Stimulated activated CD4-positive, alpha-beta T cell treated with anti-CD3 and anti-CD28 coated beads, Interleukin-15, amount 100 ng/mL, for 24 hours (primary cell): Measurements from ENCODE around the gene ARFGAP1.

Source experiments
- DNase-seq: peaks from one replicate; pipeline ENCODE4 v3.0.0-alpha.2; 2020

Gene ARFGAP1

DNA sequence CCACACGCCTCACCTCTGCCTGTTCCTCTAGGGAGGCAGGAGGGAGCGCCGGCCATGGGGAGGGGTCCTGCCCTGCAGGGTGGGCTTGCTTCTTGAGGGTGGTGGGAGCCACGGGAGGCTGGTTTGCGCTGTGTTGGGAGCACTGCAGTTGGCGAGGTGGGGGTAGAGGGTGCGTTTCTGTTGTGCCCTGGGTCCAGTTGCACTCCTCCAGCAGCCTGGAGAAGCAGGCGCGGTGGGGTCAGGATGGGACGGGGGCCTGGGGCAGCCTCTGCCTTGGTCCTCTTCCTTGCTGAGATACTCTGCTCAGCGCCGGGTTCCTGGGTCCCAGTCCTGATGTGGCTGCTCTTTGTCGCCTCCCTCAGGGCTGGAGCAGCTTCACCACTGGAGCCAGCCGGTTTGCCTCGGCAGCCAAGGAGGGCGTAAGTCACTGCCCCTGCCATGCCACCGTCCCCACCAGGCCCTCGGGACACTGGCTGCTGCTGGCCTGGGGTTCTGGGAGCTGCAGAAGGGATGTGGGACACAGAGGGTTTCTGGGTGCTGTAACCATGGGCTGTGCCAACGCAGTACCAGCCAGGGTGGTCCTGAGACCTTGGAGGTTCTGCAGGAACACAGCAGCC is 8.4 kb downstream of the ARFGAP1 start:
- no peak for DNase-seq

DNA sequence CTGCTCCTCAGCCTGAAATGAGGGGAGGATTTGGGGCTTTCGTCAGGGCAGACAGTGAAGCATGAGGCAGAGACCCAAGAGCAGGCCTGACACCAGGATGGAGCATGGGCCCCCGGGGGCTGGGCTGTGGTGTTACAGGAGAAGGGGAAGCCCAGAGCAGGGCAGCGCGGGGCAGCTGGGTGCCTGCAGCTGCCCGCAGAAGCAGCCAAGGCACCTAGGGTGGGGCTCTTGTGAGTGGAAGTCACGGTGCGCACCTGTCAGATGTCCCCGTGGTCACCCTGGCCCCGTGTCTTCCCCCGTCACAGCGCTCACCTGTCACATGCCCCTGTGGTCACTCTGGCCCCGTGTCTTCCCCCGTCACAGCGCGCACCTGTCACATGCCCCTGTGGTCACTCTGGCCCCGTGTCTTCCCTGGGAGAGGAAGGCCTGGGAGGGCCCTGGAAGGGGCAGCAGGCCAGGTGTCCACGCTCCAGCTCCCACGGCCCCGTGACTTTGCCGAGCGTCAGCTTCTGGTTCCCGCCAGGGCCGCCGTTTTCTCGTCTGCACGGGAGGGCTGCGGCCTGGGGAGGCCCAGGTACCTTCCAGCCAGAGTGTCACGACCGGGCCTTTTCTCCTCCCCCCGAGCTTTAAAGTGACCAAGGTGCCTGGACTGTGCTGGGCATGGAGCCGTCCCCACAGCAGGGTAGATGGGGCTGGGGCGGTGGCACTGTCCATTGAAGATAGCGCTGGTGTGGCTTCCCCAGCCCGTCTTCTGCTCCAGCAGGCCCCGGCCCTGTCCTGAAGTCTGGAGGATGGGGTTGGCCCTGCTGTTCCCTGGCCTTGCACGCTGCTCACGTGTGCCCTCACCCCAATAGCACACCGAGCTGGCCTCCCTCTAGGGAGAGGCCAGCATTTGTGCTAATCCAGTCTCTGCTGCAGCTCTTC is 9.4 kb downstream of the ARFGAP1 start:
- DNase-seq = no peak

DNA sequence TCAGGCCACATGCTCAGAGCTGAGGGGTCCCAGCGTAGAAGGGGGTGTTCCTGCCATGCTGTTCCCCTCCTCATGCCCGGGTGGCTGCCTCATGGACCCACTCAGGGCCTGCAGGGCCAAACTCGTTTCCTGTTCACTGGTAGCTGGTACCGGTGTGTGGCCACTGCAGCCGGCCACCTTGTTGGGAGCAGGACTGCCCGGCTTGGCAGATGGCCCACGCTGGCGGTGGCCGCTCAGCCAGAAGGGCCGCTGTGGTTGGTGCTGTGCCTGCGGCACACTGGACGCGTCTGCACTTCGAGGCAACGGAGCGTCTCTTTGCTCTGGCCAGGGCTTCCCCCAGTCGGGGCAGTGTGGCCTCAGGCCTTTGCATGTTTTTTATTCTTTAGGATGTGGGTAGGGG is 10.3 kb downstream of the ARFGAP1 start:
- no peak for DNase-seq

DNA sequence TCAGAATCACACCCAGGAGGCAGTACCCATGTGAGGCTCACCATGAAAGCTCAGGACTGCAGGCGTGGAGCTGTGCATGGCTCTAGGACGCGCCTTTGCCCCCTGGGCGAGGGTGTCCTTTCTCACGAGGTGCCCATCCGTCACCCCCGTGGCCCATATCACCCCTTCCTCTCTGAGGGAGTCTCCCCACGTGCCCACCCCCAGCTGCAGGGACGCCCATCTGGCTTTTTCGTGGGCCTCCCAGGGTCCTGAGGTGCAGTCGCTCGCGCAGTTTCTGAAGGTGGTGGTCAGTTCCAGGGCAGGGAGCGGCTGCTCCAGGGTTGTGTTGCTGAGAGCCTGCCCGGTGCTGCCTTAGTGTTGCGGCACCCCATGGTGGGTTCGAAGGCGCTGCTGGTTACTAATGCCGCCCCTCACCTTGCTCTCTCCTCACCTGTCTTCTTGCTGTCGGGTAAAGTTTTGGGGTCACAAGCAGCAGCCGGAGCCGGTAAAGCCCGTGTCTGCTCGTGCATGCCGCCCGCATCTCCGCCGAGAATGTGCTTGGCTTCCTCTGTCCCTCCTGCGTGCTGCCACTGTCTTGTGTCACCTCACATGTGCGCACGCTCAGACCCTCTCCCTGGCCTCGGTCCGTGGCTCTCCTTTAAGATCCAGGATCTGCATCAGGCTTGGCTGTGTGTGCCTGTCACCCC is 10.9 kb downstream of the ARFGAP1 start:
- no peak for DNase-seq

DNA sequence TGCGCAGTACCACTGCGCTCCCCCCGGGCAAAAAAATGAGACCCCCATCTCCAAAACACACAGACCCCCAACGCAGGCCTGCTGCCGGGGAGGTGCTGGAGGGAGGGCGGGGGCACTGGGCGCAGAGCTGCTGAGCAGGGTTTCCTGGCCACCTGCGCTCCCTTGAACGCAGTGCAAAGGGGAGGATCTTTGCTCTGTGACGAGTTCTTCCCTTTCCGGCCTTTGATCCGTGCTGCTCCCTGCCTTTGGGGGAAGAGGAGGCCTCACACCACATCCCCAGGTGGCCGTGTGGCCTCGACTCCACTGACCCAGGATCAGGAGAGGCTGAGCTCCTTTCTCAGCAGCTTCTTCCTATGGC is 11.4 kb downstream of the ARFGAP1 start:
- DNase-seq = peak; percentile 34

DNA sequence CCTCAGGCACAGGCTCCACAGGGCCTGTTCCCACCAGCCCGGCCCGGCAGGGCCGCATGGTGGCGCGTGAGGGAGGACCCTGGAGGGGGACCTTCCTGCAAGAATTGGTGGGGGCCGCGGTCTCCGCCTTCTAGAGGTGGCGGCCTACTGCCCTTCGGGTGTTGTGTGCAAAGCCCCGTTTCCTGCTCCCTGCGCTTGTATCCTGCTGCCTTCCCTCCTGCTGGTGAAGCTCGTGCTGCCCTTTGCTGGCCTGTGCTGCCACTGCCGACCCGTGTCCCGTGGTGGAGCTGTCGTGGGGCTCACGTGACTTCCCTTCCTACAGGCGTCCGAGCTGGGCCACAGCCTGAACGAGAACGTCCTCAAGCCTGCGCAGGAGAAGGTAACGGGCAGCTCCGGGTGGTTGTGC is 11.9 kb downstream of the ARFGAP1 start:
- no peak for DNase-seq

DNA sequence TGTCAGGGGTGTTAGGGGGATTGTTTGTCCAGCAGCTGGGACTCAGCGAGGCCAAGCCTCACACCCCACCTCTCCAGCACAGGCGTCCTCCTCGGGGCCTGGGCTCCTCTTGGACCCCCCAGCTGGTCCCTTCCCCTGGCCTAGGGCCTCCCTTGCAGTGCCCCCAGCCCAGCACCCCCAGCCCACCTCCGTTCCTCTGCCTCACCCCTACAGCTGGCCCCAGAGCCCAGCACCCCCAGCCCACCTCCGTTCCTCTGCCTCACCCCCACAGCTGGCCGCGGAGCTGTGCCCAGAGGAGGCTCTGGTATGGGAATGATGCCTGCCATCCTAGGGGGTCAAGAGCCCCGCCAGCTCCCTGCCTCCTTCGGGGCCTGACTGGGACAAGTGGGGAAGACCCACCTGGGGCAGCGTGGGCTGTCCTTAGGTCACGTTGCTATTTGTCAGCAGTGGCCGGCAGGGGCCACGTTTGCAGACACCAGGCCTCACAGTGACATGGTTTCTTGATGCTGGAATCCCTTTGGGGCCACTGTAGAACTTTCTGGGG is 12.4 kb downstream of the ARFGAP1 start:
- DNase-seq = no peak

- DNase-seq = no peak
These were observed 13.3 kb downstream of the ARFGAP1 start for GRCh38 chr20:63285636-63286615.

- no peak for DNase-seq
These were observed 14.4 kb downstream of the ARFGAP1 start for GRCh38 chr20:63286781-63287696.

- DNase-seq = no peak
These were observed 15.3 kb downstream of the ARFGAP1 start for GRCh38 chr20:63287697-63288580.

DNA sequence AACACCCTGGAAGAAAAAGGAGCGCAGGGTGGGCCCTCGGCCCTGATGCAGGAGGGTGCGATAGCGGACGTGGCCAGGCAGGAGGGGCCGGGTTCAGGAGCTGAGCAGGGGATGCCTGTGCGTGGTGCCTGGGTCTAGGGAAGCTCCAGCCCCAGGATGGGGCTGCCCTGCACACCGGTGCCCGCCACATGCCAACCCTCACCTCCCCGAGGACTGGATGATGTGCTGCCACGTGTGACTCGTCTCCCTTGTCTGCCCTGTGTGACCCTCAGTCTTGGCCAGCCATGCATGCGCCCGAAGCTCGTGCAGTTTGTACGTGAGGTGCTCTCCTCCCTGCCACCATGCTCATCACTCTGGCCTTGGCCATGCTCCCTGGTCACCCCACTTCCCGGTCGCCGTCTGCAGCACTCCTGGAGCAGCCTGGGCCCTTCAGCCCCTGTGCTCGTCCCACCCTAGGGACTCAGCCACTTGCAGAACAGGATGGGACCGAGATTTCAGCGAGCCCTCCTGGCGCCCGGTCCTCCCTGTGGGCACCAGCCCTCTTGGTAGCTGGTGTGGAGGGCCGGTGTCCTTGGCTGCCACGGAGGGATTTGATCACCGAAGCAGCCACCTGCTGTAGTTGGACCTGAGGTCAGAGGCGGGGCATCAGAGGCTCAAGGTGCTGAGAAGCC is 16.1 kb downstream of the ARFGAP1 start:
- DNase-seq = no peak

GRCh38 chr20:63289311-63290135 is 16.9 kb downstream of the ARFGAP1 start:
- DNase-seq = no peak

DNA sequence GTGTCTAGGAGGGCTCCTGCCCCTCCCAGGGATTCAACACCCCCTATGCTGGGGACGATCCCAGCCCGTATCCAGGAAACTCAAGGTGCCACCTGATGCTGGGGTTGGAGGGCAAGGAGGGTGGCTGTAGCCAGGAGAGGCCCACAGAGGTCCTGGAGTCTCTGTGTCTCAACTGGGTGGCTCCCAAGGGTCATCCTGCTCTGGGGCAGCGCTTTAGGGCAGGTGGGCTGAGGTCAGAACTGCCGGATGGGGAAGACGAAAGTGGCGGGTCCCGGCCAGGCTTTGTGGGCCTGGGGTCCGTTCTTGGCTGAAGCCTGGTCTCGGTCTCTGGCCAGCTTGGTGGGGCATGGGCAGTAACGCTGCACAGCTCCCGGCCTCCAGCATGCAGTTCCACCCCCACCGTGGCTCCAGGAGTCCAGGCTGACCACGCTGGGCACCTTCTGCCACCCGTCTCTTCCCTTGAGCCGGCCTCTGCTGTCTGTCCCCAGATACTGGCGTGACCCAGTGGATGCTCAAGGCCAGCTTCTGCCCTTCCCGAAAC is 17.6 kb downstream of the ARFGAP1 start:
- no peak for DNase-seq

GRCh38 chr20:63290677-63291472 is 18.3 kb downstream of the ARFGAP1 start:
- peak; percentile 79 for DNase-seq

- DNase-seq = no peak
These were observed 19.2 kb downstream of the ARFGAP1 start for GRCh38 chr20:63291811-63292210.

GRCh38 chr20:63292292-63292701 is 19.7 kb downstream of the ARFGAP1 start:
- no peak for DNase-seq

- no peak for DNase-seq
These were observed 20.3 kb downstream of the ARFGAP1 start, which contains the start of gene COL20A1 for GRCh38 chr20:63292904-63293303. COL20A1 (plus strand) TSS chr20:63293186; CDS start chr20:63295108, 1,922 bp downstream.
